RWPE1 (cell line): ENCODE measurements around the gene HMCES.
"Not testable (repeated sequence)": the region's sequence is repeated elsewhere in the genome, so short reads cannot be mapped to it uniquely, and the experiment has no call there.

Experiments
- CTCF ChIA-PET: fragments of 350-600 bp; sonication (Branson Sonifier 250); formaldehyde crosslinking; extraction: SDS; loops from one replicate; lab custom pipeline; 2021; lab: Yijun Ruan, JAX
- POLR2A ChIA-PET: fragments of 400-600 bp; formaldehyde crosslinking; extraction: SDS; loops from one replicate; lab custom pipeline; 2020; ENCODE audit warnings: antibody characterized with exemption; ENCODE audit not compliant: low non-redundant PET; lab: Yijun Ruan, JAX
- DNase-seq: peaks from one replicate; pipeline ENCODE4 v3.0.0; 2012; ENCODE audit warnings: low spot score
- H3K27ac ChIP-seq: fragments of 450-650 bp; 2 replicates; pipeline ENCODE4 v1.5.1; 2017
- CTCF ChIP-seq: fragments of 450-650 bp; conservative IDR thresholded peaks from 2 replicates; pipeline ENCODE4 v1.5.1; 2017; ENCODE audit warnings: low read depth, mild to moderate bottlenecking

The HMCES gene

GRCh38 chr3:129326595-129326994 lies 47.9 kb downstream of the HMCES start:
- POLR2A ChIA-PET: no interaction called here
- no peak overlapping the region for H3K27ac ChIP-seq
- no peak for DNase-seq
- CTCF ChIA-PET: interaction anchor here (1.4 kb wide), 1 partner anchor 10 kb away, joined by 3 read pairs; no protein-coding TSS in a partner anchor
- no peak for TF ChIP-seq CTCF

- ChIA-PET POLR2A (interaction anchor here (0.7 kb wide), 1 partner anchor 60 kb away, joined by 10 read pairs; no protein-coding TSS in a partner anchor), CTCF (interaction anchor here (0.7 to 1.4 kb wide), 2 partner anchors 11 to 89 kb away, joined by 3 to 4 read pairs; no protein-coding TSS in a partner anchor)
- DNase-seq: no peak
- H3K27ac ChIP-seq: no peak overlapping the region
- TF ChIP-seq CTCF: no peak
Observed at GRCh38 chr3:129327510-129327909, 48.8 kb downstream of the HMCES start.

- no peak for DNase-seq
- ChIA-PET CTCF (no interaction called here), POLR2A (no interaction called here)
- no peak overlapping the region for H3K27ac ChIP-seq
- TF ChIP-seq CTCF: no peak
Observed at GRCh38 chr3:129329858-129330257, 51.2 kb downstream of the HMCES start.

- POLR2A ChIA-PET: no interaction called here
- no peak for TF ChIP-seq CTCF
Observed at GRCh38 chr3:129330409-129330808, 51.7 kb downstream of the HMCES start.

GRCh38 chr3:129333891-129334290 lies 55.2 kb downstream of the HMCES start:
- TF ChIP-seq CTCF: no peak
- no peak for DNase-seq
- POLR2A ChIA-PET: no interaction called here
- no peak overlapping the region for H3K27ac ChIP-seq
- CTCF ChIA-PET: interaction anchor here (0.6 kb wide), 1 partner anchor 35 kb away, joined by 3 read pairs; no protein-coding TSS in a partner anchor

More at GRCh38 chr3:129330409-129330808, 51.7 kb downstream of the HMCES start:
- CTCF ChIA-PET: interaction anchor here (0.6 kb wide), 1 partner anchor 45 kb away, joined by 3 read pairs; no protein-coding TSS in a partner anchor
- DNase-seq: no peak
- H3K27ac ChIP-seq: no peak overlapping the region

GRCh38 chr3:129336093-129336706 lies 57.5 kb downstream of the HMCES start:
- POLR2A ChIA-PET: no interaction called here
- CTCF ChIA-PET: no interaction called here
- no peak for TF ChIP-seq CTCF
- H3K27ac ChIP-seq: no peak overlapping the region
- DNase-seq: no peak

GRCh38 chr3:129337719-129338118 lies 59.0 kb downstream of the HMCES start:
- POLR2A ChIA-PET: not testable (repeated sequence)

GRCh38 chr3:129339186-129339585 lies 60.5 kb downstream of the HMCES start:
- CTCF ChIA-PET, DNase-seq, POLR2A ChIA-PET, H3K27ac ChIP-seq: not testable (repeated sequence)

More at GRCh38 chr3:129337719-129338118, 59.0 kb downstream of the HMCES start:
- H3K27ac ChIP-seq, CTCF ChIA-PET, DNase-seq: not testable (repeated sequence)

GRCh38 chr3:129339833-129340232 lies 61.2 kb downstream of the HMCES start:
- POLR2A ChIA-PET, CTCF ChIA-PET, DNase-seq, H3K27ac ChIP-seq: not testable (repeated sequence)
